HUDEP-2 (cell line): Measurements from ENCODE around the gene U2SURP.
A peak's percentile ranks its signal among the peaks of the same experiment; 100 is the strongest.
"Not testable (repeated sequence)": the region's sequence is repeated elsewhere in the genome, so short reads cannot be mapped to it uniquely, and the experiment has no call there.

ENCODE experiments used
- DNase-seq, 76 experiments: peaks; one replicate each; lab custom pipeline; 2025; ENCODE audit not compliant: unreplicated experiment in 76 of 76; lab: John Stamatoyannopoulos, UW

Gene U2SURP

DNA sequence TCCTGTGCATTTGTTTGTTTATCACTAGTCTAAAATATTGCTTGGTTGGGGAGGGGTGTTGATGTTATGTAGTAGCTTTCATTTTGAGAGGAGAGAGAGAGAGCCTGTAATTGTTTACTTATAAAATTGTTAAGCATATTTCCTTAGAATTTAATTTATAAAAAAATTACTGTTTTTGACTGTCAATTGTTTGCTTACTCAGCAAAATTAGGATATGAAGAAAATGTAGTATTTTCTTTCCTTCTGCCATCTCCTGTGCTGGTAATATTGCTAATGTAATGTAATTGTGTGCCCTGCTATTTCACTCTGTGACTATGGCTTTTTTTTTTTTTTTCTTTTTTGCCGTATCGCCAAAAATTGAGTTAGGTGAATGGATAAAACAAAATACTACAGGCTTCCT, 3.5 kb downstream of the U2SURP start:
- no peak for DNase-seq

GRCh38 chr3:143010024-143010423, 8.7 kb downstream of the U2SURP start:
- no peak for DNase-seq

DNA sequence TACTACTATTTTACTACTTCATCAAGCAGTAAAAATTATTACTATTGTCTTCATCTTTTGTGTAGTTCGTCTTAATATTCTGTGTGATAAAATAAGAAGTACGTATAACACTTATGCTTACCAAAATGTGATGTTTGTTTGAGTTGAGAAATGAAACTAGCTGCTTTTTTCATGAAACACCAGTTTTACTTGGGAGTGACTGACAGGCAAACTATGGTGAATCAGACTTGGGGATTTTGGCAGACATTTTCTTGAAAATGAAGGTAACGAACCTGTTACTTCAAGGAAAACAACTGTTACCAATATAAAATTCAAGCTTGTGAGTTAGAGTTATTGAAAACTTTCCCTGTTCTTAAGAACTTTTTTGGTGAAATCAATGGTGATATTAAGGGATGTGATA, 10.3 kb downstream of the U2SURP start:
- DNase-seq: no peak

DNA sequence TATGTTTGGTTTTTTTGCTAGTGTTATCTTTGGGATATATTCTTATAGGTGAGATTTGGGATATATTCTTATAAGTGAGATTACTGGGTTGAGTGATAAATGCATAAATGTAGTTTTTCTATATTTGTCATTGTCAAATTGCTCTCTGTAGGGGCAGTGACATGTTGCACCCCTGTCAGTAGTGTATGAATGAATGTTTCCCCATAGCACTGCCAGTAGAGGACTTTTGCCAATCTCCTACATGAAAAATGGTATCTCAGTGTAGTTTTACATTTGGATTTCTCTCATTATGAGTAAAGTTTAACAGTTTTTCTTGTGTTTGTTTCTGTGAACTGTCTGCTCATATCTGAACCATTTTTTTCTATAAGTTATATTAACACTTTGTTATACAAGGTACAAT, 13.6 kb downstream of the U2SURP start:
- DNase-seq: no peak

DNA sequence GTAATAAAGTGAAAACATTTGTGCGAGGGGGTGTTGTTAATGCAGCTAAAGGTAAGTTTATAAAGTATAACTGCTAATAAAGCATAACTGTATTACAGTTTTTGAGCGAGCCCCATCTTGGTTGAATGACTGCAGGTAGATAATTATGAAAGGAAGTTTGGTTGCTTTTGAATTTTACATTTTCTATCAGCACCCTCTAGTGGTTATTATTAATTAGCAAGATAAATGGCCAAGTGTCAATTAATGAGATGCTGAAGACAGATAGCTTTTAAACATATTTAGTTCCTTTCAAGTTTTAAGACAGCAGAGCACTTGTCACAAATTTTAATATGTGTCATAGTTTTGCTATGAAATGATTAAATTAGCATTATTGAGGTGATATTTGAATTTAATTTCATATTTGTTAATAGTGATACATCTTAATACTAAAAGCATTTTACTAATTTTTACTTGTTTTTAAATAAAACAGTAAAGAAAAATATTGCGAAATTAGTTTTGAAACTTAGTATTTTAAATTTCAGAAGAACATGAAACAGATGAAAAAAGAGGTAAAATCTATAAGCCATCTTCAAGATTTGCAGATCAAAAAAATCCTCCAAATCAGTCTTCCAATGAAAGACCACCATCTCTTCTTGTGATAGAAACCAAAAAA, 15.1 kb downstream of the U2SURP start:
- peak in 2 of 76 experiments; percentile 2 to 21 for DNase-seq

DNA sequence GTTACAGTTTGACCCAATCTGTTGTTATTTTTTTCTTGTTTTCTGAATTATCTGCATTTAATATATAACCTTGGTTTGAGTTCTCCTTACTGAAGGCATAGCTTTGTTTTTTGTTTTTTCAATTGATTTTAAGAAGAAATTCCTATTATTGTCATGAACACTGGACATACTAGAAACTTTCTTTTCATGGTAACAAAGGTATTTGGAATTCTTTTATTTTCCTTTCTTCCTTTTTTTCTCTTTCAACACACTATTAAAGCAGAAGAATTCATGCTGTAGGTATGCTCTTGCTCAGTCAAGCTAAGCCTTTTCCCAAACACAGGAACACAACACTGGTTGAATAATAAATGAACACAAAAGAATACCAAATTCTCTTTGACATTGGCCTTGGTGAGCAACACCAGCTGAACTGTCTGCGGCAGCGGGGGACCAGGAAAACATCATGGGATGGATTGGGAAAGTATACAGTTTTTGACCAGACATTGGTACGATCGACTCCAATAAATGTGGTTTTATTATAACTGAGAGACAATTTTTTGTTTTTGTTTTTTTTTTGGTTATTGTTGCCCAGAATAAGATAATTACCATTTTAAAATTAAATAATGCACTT, 23.1 kb downstream of the U2SURP start:
- no peak for DNase-seq

- DNase-seq: no peak
Measured at GRCh38 chr3:143031327-143031726, 30.0 kb downstream of the U2SURP start.

- DNase-seq: not testable (repeated sequence)
Measured at GRCh38 chr3:143031796-143032387, 30.5 kb downstream of the U2SURP start.

GRCh38 chr3:143035466-143036211, 34.3 kb downstream of the U2SURP start:
- DNase-seq: no peak

DNA sequence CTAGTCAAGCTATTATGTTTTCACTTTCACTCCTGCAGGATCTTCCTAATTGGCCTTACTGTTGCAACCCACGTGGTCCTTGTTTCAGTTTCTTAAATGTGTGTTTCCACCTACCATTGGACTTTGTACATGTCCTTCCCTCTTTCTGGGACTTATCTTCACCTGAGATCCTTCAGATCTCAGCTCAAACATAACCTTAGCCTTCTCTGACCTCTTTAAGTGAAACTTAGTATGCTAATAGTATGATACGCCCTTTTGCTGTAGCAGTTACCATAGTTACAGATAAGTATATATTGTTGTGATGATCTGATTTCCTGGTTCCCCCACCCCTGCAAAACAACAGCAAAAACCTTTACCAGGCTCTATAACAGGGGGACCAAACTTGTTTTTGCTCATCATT, 35.2 kb downstream of the U2SURP start:
- no peak for DNase-seq

DNA sequence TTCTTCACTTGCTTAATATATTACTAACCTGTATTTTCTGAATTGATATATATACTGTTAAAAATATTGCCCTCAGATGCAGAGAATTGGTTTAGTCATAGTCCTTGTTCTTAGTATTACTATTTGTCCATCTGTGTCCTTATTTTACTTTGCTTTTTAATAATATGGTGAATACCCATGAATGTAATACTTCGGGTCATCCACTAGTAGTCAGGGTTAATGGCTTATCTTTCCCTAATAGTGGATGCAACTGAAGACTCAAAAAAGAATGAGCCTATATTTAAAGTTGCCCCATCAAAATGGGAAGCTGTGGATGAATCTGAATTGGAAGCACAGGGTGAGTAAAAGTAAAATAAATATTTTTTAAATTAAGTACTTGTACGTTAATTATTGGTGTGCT, 36.5 kb downstream of the U2SURP start:
- DNase-seq: no peak

- peak in 7 of 76 experiments; percentile 4 to 23 (median 12) for DNase-seq
Measured at GRCh38 chr3:143040261-143040879, 39.0 kb downstream of the U2SURP start.

DNA sequence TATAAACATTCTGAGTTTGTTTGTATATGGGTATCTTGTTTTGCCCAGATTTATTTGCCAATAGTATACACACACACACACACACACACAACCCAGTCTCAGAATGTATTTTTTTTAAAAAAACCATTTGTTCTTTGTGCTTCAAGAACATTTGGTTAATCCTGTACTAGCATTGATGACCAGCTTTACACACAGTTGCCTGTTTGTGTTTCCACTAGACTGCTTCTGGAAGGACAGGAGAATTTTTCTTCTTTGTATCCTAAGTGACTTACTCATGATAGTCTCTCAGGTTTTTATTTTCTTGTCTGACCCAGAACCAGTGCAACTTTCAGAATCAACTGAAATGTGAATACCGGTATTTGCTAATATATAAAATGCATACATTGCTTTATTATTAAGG, 40.5 kb downstream of the U2SURP start:
- DNase-seq: no peak

DNA sequence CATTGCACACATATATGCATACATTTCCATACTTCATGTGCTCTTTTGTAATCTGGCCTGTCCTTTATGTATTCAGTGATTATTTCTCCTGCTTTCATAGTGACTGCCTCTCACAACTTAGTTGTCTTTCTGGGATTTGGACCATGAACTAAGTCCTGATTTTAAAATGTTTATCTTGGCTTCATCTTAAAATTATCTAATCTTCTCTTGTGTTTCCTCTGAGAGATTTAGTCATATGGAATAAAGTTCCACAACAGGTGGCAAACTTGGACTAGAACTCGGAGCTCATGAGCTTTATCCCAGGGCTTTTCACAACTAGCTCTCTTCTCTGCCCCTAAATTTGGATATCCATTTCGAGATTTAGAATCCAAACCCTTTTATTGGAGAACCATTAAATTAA, 44.3 kb downstream of the U2SURP start:
- DNase-seq: no peak

DNA sequence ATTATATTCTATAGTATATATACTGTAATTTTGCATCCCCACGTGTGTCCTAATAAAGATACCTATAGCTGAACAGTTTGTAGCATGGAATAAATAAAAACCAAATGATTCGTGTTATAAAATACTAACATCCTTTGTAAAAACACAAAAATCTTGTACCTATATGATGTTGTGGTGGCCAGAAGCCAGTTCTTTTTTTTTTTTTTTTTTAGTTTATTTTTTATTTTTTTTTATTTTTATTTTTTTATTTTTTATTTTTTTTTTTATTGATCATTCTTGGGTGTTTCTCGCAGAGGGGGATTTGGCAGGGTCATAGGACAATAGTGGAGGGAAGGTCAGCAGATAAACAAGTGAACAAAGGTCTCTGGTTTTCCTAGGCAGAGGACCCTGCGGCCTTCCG, 44.7 kb downstream of the U2SURP start:
- DNase-seq: not testable (repeated sequence)

DNA sequence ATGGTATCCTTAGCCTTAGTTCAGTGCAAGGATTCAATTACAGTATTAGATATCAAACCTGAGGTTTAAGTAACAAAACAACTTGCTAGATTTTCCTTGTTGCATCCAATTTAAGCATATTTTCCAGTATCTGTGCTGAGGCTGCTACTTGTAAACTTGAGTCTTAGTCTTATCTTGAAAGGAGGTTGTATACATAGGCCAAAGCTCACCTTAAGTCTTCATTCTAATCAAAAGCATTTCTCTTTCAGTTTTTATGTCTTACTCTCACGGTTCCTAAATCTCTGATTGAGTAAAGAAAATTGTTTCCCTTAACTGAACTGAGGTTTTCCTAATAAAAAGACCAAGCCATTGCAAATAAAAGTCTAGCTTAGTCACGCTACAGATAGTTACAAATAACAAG, 52.6 kb downstream of the U2SURP start:
- DNase-seq: no peak

- DNase-seq: no peak
Measured at GRCh38 chr3:143056372-143056771, 55.0 kb downstream of the U2SURP start.

DNA sequence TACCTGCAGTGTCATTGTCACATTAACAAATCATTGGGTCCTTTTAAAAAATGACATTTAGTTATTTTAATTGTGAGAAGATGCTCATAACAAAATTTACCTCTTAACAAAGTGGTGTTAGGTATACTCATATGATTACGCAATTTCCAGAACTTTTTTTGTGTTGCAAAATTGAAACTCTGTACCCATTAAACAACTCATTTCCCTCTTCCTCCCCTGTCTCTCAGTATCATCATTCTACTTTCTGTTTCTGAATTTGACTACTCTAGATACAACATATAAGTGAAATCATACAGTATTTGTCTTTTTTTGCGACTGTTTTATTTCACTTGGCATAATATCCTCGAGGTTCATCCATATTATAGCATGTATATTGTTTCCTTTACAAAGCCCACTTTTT, 59.5 kb downstream of the U2SURP start:
- DNase-seq: no peak

- DNase-seq: no peak
Measured at GRCh38 chr3:143063018-143063417, 61.6 kb downstream of the U2SURP start.

- no peak for DNase-seq
Measured at GRCh38 chr3:143064777-143065176, 63.4 kb downstream of the U2SURP start.

DNA sequence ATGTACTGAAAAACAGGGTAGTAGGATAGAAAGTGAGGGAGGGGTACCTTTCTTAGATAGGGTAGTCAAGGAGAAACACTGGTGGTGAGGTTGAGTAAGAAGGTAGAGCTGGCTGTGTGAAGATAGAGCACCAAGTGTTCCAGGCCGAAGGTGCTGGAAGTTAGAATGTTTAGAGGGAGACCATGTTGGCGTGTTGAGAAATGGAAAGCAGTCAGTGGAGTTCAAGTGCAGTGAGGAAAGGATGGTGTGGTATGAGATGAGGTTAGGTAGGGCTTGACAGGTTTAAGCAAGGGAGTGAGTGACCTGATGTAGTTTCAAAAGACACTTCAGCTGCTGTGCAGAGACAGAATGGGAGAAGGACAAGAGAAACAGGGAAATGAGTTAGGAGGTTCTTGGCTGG, 64.0 kb downstream of the U2SURP start:
- DNase-seq: no peak
